GM20431 (cell line): ENCODE results near the gene HAPLN3.
"Not testable (repeated sequence)": the region's sequence is repeated elsewhere in the genome, so short reads cannot be mapped to it uniquely, and the experiment has no call there.

Experiments
- in situ Hi-C: fragments of 300-500 bp; cut with MseI, MboI; formaldehyde crosslinking; loops from one replicate; pipeline ENCODE4 v1.15.0; 2020; ENCODE audit warnings: low sequenced_read_pairs; ENCODE audit not compliant: unreplicated experiment

Gene HAPLN3

GRCh38 chr15:88894819-88895767 lies at the start of gene HAPLN3:
TSS of gene HAPLN3 (minus strand) at chr15:88895544. CDS start at chr15:88887298, 8,246 bp downstream.
- in situ Hi-C loops: loop anchor here (25.0 kb wide), 1 partner anchor 292 kb away; no protein-coding TSS in a partner anchor

- in situ Hi-C loops: no loop called here
Observed at GRCh38 chr15:88940110-88940675, 44.8 kb upstream of the HAPLN3 start.

GRCh38 chr15:88939486-88939806 lies 44.1 kb upstream of the HAPLN3 start:
- in situ Hi-C loops: no loop called here

GRCh38 chr15:88938802-88939485 lies 43.6 kb upstream of the HAPLN3 start:
- in situ Hi-C loops: no loop called here

- in situ Hi-C loops: not testable (repeated sequence)
Observed at GRCh38 chr15:88934449-88934848, 39.1 kb upstream of the HAPLN3 start.

GRCh38 chr15:88932875-88933330 lies 37.6 kb upstream of the HAPLN3 start:
- in situ Hi-C loops: no loop called here

GRCh38 chr15:88932271-88932874 lies 37.0 kb upstream of the HAPLN3 start:
- in situ Hi-C loops: no loop called here

GRCh38 chr15:88930579-88930978 lies 35.2 kb upstream of the HAPLN3 start:
- in situ Hi-C loops: no loop called here

GRCh38 chr15:88929358-88930098 lies 34.2 kb upstream of the HAPLN3 start:
- in situ Hi-C loops: not testable (repeated sequence)

GRCh38 chr15:88928192-88928591 lies 32.8 kb upstream of the HAPLN3 start:
- in situ Hi-C loops: not testable (repeated sequence)

GRCh38 chr15:88925648-88926047 lies 30.3 kb upstream of the HAPLN3 start:
- in situ Hi-C loops: not testable (repeated sequence)

GRCh38 chr15:88920892-88921435 lies 25.6 kb upstream of the HAPLN3 start:
- in situ Hi-C loops: not testable (repeated sequence)

GRCh38 chr15:88920186-88920891 lies 25.0 kb upstream of the HAPLN3 start:
- in situ Hi-C loops: no loop called here

- in situ Hi-C loops: no loop called here
Observed at GRCh38 chr15:88918738-88919137, 23.4 kb upstream of the HAPLN3 start.

GRCh38 chr15:88917760-88918159 lies 22.4 kb upstream of the HAPLN3 start:
- in situ Hi-C loops: no loop called here

- in situ Hi-C loops: no loop called here
Observed at GRCh38 chr15:88915354-88915753, 20.0 kb upstream of the HAPLN3 start.

- in situ Hi-C loops: no loop called here
Observed at GRCh38 chr15:88913850-88914169, 18.5 kb upstream of the HAPLN3 start.

- in situ Hi-C loops: no loop called here
Observed at GRCh38 chr15:88913017-88913849, 17.9 kb upstream of the HAPLN3 start, which contains the start of gene MFGE8. TSS of gene MFGE8 (minus strand) at chr15:88913379. CDS start at chr15:88913319, 60 bp downstream.
